HepG2 (cell line): ENCODE data around the gene NAB2. TPM values are rescaled to one million over a fixed set of nuclear protein-coding genes. Genes with fewer than 3 reads are reported as not detected.

Experiments
- ASH2L ChIP-seq: fragments of 300-600, 200-600 bp; sonication (generic); IDR thresholded peaks from 2 replicates; pipeline ENCODE4 v1.7.0; 2017; ENCODE audit warnings: low read depth, mild to moderate bottlenecking, moderate library complexity, mixed read lengths, low read length; ENCODE audit not compliant: insufficient read length
- FOXP1 ChIP-seq, 2 experiments: fragments of 450-650 bp in 1 of 2; IDR thresholded peaks; 2 replicates each; pipeline ENCODE4 v1.6.1; 2017 to 2018; ENCODE audit warnings: antibody characterized with exemption in 1 of 2
- HNF4A ChIP-seq: sonication (generic); formaldehyde crosslinking; IDR thresholded peaks from 2 replicates; pipeline ENCODE4 v1.4.0; 2020; ENCODE audit warnings: missing genetic modification reagents
- HNRNPLL ChIP-seq: fragments of 200-400 bp; formaldehyde crosslinking; IDR thresholded peaks from 2 replicates; pipeline ENCODE4 v1.6.1; 2017; ENCODE audit warnings: mild to moderate bottlenecking, low read depth, low read length; ENCODE audit not compliant: poor library complexity, severe bottlenecking
- IKZF1 ChIP-seq: fragments of 450-650 bp; IDR thresholded peaks from 2 replicates; pipeline ENCODE4 v1.7.1; 2016
- KDM1A ChIP-seq: IDR thresholded peaks from 2 replicates; pipeline ENCODE4 v1.6.1; 2016; ENCODE audit warnings: missing compliant biosample characterization
- MAZ ChIP-seq, 2 experiments: sonication (generic) in 1 of 2; formaldehyde crosslinking in 1 of 2; IDR thresholded peaks; 2 replicates each; pipeline versions ENCODE4 v1.5.0 to v1.6.1; 2012 to 2020; ENCODE audit warnings: low read depth in 2 of 2, mild to moderate bottlenecking in 2 of 2, borderline replicate concordance in 1 of 2, improper control_type of control experiment in 1 of 2, low read length in 1 of 2, missing genetic modification reagents in 1 of 2, moderate library complexity in 1 of 2
- NFYB ChIP-seq: sonication (generic); formaldehyde crosslinking; IDR thresholded peaks from 2 replicates; pipeline ENCODE4 v1.4.0; 2020; ENCODE audit warnings: missing genetic modification reagents
- NONO ChIP-seq, 2 experiments: fragments of 450-650 bp in 1 of 2; sonication (generic) in 1 of 2; formaldehyde crosslinking in 1 of 2; IDR thresholded peaks in 1 of 2; conservative IDR thresholded peaks in 1 of 2; 2 replicates each; pipeline versions ENCODE4 v1.6.1 to v1.8.0; 2017 to 2022; ENCODE audit warnings: mild to moderate bottlenecking in 1 of 2, missing genetic modification reagents in 1 of 2, moderate library complexity in 1 of 2
- SCMH1 ChIP-seq: sonication (generic); formaldehyde crosslinking; IDR thresholded peaks from 2 replicates; pipeline ENCODE4 v1.9.0; 2021; ENCODE audit warnings: missing genetic modification reagents, mild to moderate bottlenecking, borderline replicate concordance
- SIN3A ChIP-seq: IDR thresholded peaks from 2 replicates; pipeline ENCODE4 v1.6.1; 2011; ENCODE audit warnings: low read depth, mild to moderate bottlenecking, control low read depth, low read length, borderline replicate concordance
- YEATS2 ChIP-seq: sonication (generic); formaldehyde crosslinking; IDR thresholded peaks from 2 replicates; pipeline ENCODE4 v1.4.0; 2020; ENCODE audit warnings: missing genetic modification reagents, borderline replicate concordance
- ZFAT ChIP-seq: sonication (generic); formaldehyde crosslinking; conservative IDR thresholded peaks from 2 replicates; pipeline ENCODE4 v1.8.1; 2023; ENCODE audit warnings: missing genetic modification reagents, inconsistent platforms
- polyA plus RNA-seq, 8 experiments: library from polyadenylated mRNA; depleted of rRNA in 3 of 8; stranded (reverse) in 7 of 8; unstranded in 1 of 8; fragments of >200 nt; fragmentation: Illumina TruSeq in 4 of 8; extraction: Trizol in 4 of 8; gene quantifications; 2 replicates each; pipeline versions ENCODE4 v1.2.1 to v1.2.3, GENCODE V29; 2011 to 2016; ENCODE audit warnings: low read depth in 4 of 8, missing spikeins in 1 of 8, mixed read lengths in 1 of 8; ENCODE audit not compliant: insufficient read depth in 1 of 8
- total RNA-seq, 5 experiments: library from RNA; depleted of rRNA; stranded (reverse); fragments of >200 nt; fragmentation: Illumina TruSeq; extraction: Trizol; gene quantifications; 2 replicates each; pipeline ENCODE4 v1.2.3, GENCODE V29; 2016; ENCODE audit warnings: low read depth in 1 of 5
- TF ChIP-seq, protein P1 (sequence below): sonication (generic); formaldehyde crosslinking; IDR thresholded peaks from 2 replicates; pipeline ENCODE4 v1.4.0; 2020; ENCODE audit warnings: missing genetic modification reagents, mild to moderate bottlenecking, borderline replicate concordance
- TF ChIP-seq, protein P2 (sequence below): sonication (generic); formaldehyde crosslinking; IDR thresholded peaks from 2 replicates; pipeline ENCODE4 v1.4.0; 2020; ENCODE audit warnings: missing genetic modification reagents
- TF ChIP-seq, protein P3 (sequence below): sonication (generic); formaldehyde crosslinking; IDR thresholded peaks from 2 replicates; pipeline ENCODE4 v1.5.0; 2020; ENCODE audit warnings: missing genetic modification reagents, mild to moderate bottlenecking, borderline replicate concordance
- TF ChIP-seq, protein P4 (sequence below): IDR thresholded peaks from 2 replicates; pipeline ENCODE4 v1.6.1; 2016; ENCODE audit warnings: low read depth, missing genetic modification reagents, missing compliant biosample characterization

NAB2 gene
- total and polyA plus RNA-seq, 2 of the 13 experiments (the other 11 are each of a cell fraction or from before 2014, with no cell fraction given): 11.7 to 12.9 TPM

DNA sequence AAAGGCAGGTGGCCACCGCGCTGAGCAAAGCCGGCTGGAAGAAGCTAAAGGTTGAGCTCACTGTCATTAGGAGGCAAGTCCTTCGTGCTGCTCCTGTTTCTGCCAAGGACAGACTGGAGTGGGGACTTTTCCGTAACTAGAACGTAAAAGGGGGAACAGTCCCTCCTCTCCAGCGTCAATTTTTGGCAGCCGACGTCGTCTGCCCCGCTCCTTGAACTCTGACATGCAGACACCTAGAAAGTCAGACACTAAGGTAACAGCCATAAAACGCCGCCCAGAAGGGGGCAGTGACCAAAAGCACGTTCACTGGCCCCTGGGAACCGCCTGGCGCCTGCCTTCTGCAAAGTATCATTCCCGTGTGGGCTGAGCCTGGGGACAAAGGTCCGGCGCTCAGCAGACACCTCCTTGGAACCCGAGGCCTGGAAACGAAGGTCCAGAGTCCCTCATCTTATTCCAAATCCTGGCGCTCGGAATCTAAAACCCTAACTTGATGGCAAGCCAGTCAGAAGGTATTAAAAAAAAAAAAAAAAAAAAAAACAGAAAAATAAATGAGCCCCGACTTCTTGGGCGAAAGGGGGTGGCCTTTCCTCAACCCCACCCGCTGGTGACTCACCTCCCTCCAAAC lies 38.3 kb downstream of the NAB2 start (continued):
- TF ChIP-seq MAZ (IDR thresholded peaks at IDR 0.05; ENCODE audit: borderline replicate concordance, low read depth, low read length) (no peak), MAZ (CRISPR knock-in tag; IDR thresholded peaks at IDR 0.05; ENCODE audit: low read depth) (peak; percentile 41; the same call in 1 of the 2 replicates), SIN3A (peak; percentile 77; the same call in 1 of the 2 replicates), NFYB (CRISPR knock-in tag) (0 out of 2 replicates have a peak, but pooled peaks have one; percentile 3), YEATS2 (CRISPR knock-in tag) (peak; percentile 33; the same call in 1 of the 2 replicates), HNF4A (peak; percentile 85), ZFAT (CRISPR knock-in tag) (no peak), KDM1A (0 out of 2 replicates have a peak, but pooled peaks have one; percentile 28), SCMH1 (CRISPR knock-in tag) (no peak), IKZF1 (no peak), ASH2L (peak; percentile 54), NONO (IDR thresholded peaks at IDR 0.05) (no peak), NONO (CRISPR knock-in tag; conservative IDR thresholded peaks at IDR 0.05) (no peak), FOXP1 (IDR thresholded peaks at IDR 0.05) (no peak), FOXP1 (CRISPR knock-in tag; IDR thresholded peaks at IDR 0.05) (peak; percentile 13; the same call in 1 of the 2 replicates), HNRNPLL (no peak)
- TF ChIP-seq, protein P1, sequence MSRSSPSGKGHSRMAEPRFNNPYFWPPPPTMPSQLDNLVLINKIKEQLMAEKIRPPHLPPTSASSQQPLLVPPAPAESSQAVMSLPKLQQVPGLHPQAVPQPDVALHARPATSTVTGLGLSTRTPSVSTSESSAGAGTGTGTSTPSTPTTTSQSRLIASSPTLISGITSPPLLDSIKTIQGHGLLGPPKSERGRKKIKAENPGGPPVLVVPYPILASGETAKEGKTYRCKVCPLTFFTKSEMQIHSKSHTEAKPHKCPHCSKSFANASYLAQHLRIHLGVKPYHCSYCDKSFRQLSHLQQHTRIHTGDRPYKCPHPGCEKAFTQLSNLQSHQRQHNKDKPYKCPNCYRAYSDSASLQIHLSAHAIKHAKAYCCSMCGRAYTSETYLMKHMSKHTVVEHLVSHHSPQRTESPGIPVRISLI (CRISPR knock-in tag): peak; percentile 36; the same call in 1 of the 2 replicates
- TF ChIP-seq, protein P2, sequence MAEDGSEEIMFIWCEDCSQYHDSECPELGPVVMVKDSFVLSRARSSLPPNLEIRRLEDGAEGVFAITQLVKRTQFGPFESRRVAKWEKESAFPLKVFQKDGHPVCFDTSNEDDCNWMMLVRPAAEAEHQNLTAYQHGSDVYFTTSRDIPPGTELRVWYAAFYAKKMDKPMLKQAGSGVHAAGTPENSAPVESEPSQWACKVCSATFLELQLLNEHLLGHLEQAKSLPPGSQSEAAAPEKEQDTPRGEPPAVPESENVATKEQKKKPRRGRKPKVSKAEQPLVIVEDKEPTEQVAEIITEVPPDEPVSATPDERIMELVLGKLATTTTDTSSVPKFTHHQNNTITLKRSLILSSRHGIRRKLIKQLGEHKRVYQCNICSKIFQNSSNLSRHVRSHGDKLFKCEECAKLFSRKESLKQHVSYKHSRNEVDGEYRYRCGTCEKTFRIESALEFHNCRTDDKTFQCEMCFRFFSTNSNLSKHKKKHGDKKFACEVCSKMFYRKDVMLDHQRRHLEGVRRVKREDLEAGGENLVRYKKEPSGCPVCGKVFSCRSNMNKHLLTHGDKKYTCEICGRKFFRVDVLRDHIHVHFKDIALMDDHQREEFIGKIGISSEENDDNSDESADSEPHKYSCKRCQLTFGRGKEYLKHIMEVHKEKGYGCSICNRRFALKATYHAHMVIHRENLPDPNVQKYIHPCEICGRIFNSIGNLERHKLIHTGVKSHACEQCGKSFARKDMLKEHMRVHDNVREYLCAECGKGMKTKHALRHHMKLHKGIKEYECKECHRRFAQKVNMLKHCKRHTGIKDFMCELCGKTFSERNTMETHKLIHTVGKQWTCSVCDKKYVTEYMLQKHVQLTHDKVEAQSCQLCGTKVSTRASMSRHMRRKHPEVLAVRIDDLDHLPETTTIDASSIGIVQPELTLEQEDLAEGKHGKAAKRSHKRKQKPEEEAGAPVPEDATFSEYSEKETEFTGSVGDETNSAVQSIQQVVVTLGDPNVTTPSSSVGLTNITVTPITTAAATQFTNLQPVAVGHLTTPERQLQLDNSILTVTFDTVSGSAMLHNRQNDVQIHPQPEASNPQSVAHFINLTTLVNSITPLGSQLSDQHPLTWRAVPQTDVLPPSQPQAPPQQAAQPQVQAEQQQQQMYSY (CRISPR knock-in tag): 0 out of 2 replicates have a peak, but pooled peaks have one; percentile 29
- TF ChIP-seq, protein P3, sequence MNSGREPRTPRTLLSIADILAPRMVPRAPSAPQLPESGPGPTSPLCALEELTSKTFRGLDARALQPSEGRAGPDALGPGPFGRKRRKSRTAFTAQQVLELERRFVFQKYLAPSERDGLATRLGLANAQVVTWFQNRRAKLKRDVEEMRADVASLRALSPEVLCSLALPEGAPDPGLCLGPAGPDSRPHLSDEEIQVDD (CRISPR knock-in tag): no peak
- TF ChIP-seq, protein P4, sequence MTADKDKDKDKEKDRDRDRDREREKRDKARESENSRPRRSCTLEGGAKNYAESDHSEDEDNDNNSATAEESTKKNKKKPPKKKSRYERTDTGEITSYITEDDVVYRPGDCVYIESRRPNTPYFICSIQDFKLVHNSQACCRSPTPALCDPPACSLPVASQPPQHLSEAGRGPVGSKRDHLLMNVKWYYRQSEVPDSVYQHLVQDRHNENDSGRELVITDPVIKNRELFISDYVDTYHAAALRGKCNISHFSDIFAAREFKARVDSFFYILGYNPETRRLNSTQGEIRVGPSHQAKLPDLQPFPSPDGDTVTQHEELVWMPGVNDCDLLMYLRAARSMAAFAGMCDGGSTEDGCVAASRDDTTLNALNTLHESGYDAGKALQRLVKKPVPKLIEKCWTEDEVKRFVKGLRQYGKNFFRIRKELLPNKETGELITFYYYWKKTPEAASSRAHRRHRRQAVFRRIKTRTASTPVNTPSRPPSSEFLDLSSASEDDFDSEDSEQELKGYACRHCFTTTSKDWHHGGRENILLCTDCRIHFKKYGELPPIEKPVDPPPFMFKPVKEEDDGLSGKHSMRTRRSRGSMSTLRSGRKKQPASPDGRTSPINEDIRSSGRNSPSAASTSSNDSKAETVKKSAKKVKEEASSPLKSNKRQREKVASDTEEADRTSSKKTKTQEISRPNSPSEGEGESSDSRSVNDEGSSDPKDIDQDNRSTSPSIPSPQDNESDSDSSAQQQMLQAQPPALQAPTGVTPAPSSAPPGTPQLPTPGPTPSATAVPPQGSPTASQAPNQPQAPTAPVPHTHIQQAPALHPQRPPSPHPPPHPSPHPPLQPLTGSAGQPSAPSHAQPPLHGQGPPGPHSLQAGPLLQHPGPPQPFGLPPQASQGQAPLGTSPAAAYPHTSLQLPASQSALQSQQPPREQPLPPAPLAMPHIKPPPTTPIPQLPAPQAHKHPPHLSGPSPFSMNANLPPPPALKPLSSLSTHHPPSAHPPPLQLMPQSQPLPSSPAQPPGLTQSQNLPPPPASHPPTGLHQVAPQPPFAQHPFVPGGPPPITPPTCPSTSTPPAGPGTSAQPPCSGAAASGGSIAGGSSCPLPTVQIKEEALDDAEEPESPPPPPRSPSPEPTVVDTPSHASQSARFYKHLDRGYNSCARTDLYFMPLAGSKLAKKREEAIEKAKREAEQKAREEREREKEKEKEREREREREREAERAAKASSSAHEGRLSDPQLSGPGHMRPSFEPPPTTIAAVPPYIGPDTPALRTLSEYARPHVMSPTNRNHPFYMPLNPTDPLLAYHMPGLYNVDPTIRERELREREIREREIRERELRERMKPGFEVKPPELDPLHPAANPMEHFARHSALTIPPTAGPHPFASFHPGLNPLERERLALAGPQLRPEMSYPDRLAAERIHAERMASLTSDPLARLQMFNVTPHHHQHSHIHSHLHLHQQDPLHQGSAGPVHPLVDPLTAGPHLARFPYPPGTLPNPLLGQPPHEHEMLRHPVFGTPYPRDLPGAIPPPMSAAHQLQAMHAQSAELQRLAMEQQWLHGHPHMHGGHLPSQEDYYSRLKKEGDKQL (CRISPR knock-in tag): 0 out of 2 replicates have a peak, but pooled peaks have one; percentile 9
